GM12892 (cell line): Measurements from ENCODE around the gene HSPA14.

Source experiments
- POLR2A ChIP-seq: IDR thresholded peaks from 2 replicates; pipeline ENCODE4 v1.6.1; 2011; ENCODE audit warnings: low read depth, low read length, control low read depth
- TAF1 ChIP-seq: IDR thresholded peaks from 2 replicates; pipeline ENCODE4 v1.6.1; 2011; ENCODE audit warnings: low read depth, mild to moderate bottlenecking, control low read depth, low read length, borderline replicate concordance

GRCh38 chr10:14800397-14800796, 37.7 kb upstream of the HSPA14 start:
- TF ChIP-seq POLR2A (no peak), TAF1 (no peak)
